ENCODE results near the gene ZSCAN10. TPM values are rescaled to one million over a fixed set of nuclear protein-coding genes. Genes with fewer than 3 reads are reported as not detected.

ZSCAN10 gene
- total and polyA plus RNA-seq, 9 of the 15 experiments (the other 6 are each of a cell fraction or from before 2014, with no cell fraction given): 0.22 TPM; not detected in 8

- TF ChIP-seq, protein P1, sequence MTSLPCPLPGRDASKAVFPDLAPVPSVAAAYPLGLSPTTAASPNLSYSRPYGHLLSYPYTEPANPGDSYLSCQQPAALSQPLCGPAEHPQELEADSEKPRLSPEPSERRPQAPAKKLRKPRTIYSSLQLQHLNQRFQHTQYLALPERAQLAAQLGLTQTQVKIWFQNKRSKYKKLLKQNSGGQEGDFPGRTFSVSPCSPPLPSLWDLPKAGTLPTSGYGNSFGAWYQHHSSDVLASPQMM (CRISPR knock-in tag; IDR thresholded peaks at IDR 0.05): no peak
- TF ChIP-seq TGIF2 (CRISPR knock-in tag; IDR thresholded peaks at IDR 0.05) (no peak), SIX5 (IDR thresholded peaks at IDR 0.05; ENCODE audit: borderline replicate concordance in 1 of 2, insufficient read depth in 1 of 2, low read depth in 1 of 2, low read length in 2 of 2) (no peak), MTA3 (IDR thresholded peaks at IDR 0.05; ENCODE audit: borderline replicate concordance) (peak; percentile 19; the same call in 1 of the 2 replicates), ZNF175 (CRISPR knock-in tag; IDR thresholded peaks at IDR 0.05; ENCODE audit: low read depth) (no peak), ETS2 (tag; IDR thresholded peaks at IDR 0.05; ENCODE audit: borderline replicate concordance, poor library complexity, severe bottlenecking) (no peak), ZBTB7A (IDR thresholded peaks at IDR 0.05; ENCODE audit: borderline replicate concordance, control insufficient read depth, low read depth, low read length) (peak; percentile 49; the same call in 1 of the 2 replicates), NFXL1 (CRISPR knock-in tag; IDR thresholded peaks at IDR 0.05) (no peak), TEAD4 (IDR thresholded peaks at IDR 0.05; ENCODE audit: low read length) (no peak), TEAD4 (CRISPR knock-in tag; IDR thresholded peaks at IDR 0.05; ENCODE audit: borderline replicate concordance) (no peak), ASH1L (IDR thresholded peaks at IDR 0.05; ENCODE audit: borderline replicate concordance, low read depth, partially characterized antibody) (no peak), ZNF57 (CRISPR knock-in tag; IDR thresholded peaks at IDR 0.05) (no peak), ZNF24 (IDR thresholded peaks at IDR 0.05) (no peak), U2AF1 (optimal IDR thresholded peaks at IDR 0.05; ENCODE audit: low read depth, low read length) (no peak), SIN3A (IDR thresholded peaks at IDR 0.05; ENCODE audit: borderline replicate concordance in 2 of 2, control insufficient read depth in 1 of 2, low read depth in 2 of 2, low read length in 2 of 2) (no peak), TOE1 (IDR thresholded peaks at IDR 0.05; ENCODE audit: borderline replicate concordance) (0 out of 2 replicates have a peak, but pooled peaks have one; percentile 23), TOE1 (CRISPR knock-in tag; IDR thresholded peaks at IDR 0.05; ENCODE audit: borderline replicate concordance, low read depth) (no peak), MEIS2 (IDR thresholded peaks at IDR 0.05; ENCODE audit: partially characterized antibody) (no peak), NR2C2 (CRISPR knock-in tag; IDR thresholded peaks at IDR 0.05) (no peak), NR2C2 (tag; IDR thresholded peaks at IDR 0.05) (0 out of 2 replicates have a peak, but pooled peaks have one; percentile 43)
- TF ChIP-seq, protein P2, sequence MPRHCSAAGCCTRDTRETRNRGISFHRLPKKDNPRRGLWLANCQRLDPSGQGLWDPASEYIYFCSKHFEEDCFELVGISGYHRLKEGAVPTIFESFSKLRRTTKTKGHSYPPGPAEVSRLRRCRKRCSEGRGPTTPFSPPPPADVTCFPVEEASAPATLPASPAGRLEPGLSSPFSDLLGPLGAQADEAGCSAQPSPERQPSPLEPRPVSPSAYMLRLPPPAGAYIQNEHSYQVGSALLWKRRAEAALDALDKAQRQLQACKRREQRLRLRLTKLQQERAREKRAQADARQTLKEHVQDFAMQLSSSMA (CRISPR knock-in tag; IDR thresholded peaks at IDR 0.05): 0 out of 2 replicates have a peak, but pooled peaks have one; percentile 28
- TF ChIP-seq, protein P3, sequence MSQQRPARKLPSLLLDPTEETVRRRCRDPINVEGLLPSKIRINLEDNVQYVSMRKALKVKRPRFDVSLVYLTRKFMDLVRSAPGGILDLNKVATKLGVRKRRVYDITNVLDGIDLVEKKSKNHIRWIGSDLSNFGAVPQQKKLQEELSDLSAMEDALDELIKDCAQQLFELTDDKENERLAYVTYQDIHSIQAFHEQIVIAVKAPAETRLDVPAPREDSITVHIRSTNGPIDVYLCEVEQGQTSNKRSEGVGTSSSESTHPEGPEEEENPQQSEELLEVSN (IDR thresholded peaks at IDR 0.05; ENCODE audit: borderline replicate concordance in 1 of 2, extremely low read depth in 1 of 2, insufficient read depth in 1 of 2, insufficient read length in 1 of 2, low read depth in 1 of 2, low read length in 1 of 2, poor library complexity in 1 of 2, severe bottlenecking in 1 of 2): peak in 1 of 2 experiments; percentile 78
- TF ChIP-seq, protein P4, sequence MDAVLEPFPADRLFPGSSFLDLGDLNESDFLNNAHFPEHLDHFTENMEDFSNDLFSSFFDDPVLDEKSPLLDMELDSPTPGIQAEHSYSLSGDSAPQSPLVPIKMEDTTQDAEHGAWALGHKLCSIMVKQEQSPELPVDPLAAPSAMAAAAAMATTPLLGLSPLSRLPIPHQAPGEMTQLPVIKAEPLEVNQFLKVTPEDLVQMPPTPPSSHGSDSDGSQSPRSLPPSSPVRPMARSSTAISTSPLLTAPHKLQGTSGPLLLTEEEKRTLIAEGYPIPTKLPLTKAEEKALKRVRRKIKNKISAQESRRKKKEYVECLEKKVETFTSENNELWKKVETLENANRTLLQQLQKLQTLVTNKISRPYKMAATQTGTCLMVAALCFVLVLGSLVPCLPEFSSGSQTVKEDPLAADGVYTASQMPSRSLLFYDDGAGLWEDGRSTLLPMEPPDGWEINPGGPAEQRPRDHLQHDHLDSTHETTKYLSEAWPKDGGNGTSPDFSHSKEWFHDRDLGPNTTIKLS (IDR thresholded peaks at IDR 0.05; ENCODE audit: borderline replicate concordance, low read depth): no peak
Observed at GRCh38 chr16:3099732-3100499, 822 bp upstream of the ZSCAN10 start (continued).
